Neural cell (in vitro differentiated cells): ENCODE data around the gene SLC31A2. TPM values are rescaled to one million over a fixed set of nuclear protein-coding genes. Genes with fewer than 3 reads are reported as not detected.
"Not testable (repeated sequence)": the region's sequence is repeated elsewhere in the genome, so short reads cannot be mapped to it uniquely, and the experiment has no call there.

Experiments
- H2AFZ ChIP-seq: fragments of 200-600, 300-800 bp; sonication (generic), shearing (Covaris generic); 2 replicates; pipeline ENCODE4 v1.6.0; 2014; ENCODE audit warnings: low read depth, mild to moderate bottlenecking, antibody characterized with exemption, low read length, moderate library complexity
- H3F3A ChIP-seq: fragments of 200-600 bp; shearing (Covaris generic); 2 replicates; pipeline ENCODE4 v1.6.1; 2016; ENCODE audit warnings: mild to moderate bottlenecking, moderate library complexity, mixed read lengths, antibody characterized with exemption, low read length; ENCODE audit not compliant: insufficient read depth, poor library complexity, severe bottlenecking
- H3K27ac ChIP-seq: fragments of 200-600, 300-800 bp; sonication (generic), shearing (Covaris generic); 2 replicates; pipeline ENCODE4 v1.5.1; 2014; ENCODE audit warnings: mild to moderate bottlenecking, low read length, moderate library complexity
- H3K27me3 ChIP-seq: fragments of 300-800, 200-600 bp; sonication (generic), shearing (Covaris generic); 2 replicates; pipeline ENCODE4 v1.6.0; 2014; ENCODE audit warnings: mild to moderate bottlenecking, low read depth, low read length, moderate library complexity; ENCODE audit not compliant: insufficient read depth
- H3K36me3 ChIP-seq: fragments of 300-800, 200-600 bp; sonication (generic), shearing (Covaris generic); 2 replicates; pipeline ENCODE4 v1.5.1; 2014; ENCODE audit warnings: mild to moderate bottlenecking, antibody characterized with exemption, low read length, moderate library complexity; ENCODE audit not compliant: insufficient read depth
- H3K4me2 ChIP-seq: fragments of 300-800, 200-600 bp; sonication (generic), shearing (Covaris generic); 2 replicates; pipeline ENCODE4 v1.6.0; 2014; ENCODE audit warnings: mild to moderate bottlenecking, low read length
- H3K4me3 ChIP-seq: fragments of 300-800, 200-600 bp; sonication (generic), shearing (Covaris generic); 2 replicates; pipeline ENCODE4 v1.5.1; 2014; ENCODE audit warnings: mild to moderate bottlenecking, low read length, moderate library complexity
- H3K79me2 ChIP-seq: fragments of 200-600 bp; shearing (Covaris generic); replicated peaks from 2 replicates; pipeline ENCODE4 v1.6.0; 2014; ENCODE audit warnings: mild to moderate bottlenecking, low read length, moderate library complexity; ENCODE audit not compliant: insufficient read depth
- H3K9ac ChIP-seq: fragments of 300-800, 200-600 bp; sonication (generic), shearing (Covaris generic); 2 replicates; pipeline ENCODE4 v1.6.1; 2016; ENCODE audit warnings: mild to moderate bottlenecking, low read length, mixed read lengths
- H3K9me2 ChIP-seq: fragments of 200-600 bp; shearing (Covaris generic); 2 replicates; pipeline ENCODE4 v1.6.1; 2016; ENCODE audit warnings: mild to moderate bottlenecking, low read length, mixed read lengths; ENCODE audit not compliant: insufficient read depth
- H3K9me3 ChIP-seq: fragments of 200-600, 300-800 bp; sonication (generic), shearing (Covaris generic); 2 replicates; pipeline ENCODE4 v1.6.1; 2016; ENCODE audit warnings: mild to moderate bottlenecking, mixed run types, low read length, moderate library complexity, mixed read lengths
- H4K20me1 ChIP-seq: fragments of 200-600 bp; shearing (Covaris generic); 2 replicates; pipeline ENCODE4 v1.6.1; 2016; ENCODE audit warnings: mild to moderate bottlenecking, mixed run types; ENCODE audit not compliant: insufficient read depth
- EP300 ChIP-seq: fragments of 450-650 bp; conservative IDR thresholded peaks from 2 replicates; pipeline ENCODE4 v1.6.1; 2014; ENCODE audit warnings: antibody characterized with exemption, mild to moderate bottlenecking, moderate library complexity; ENCODE audit not compliant: poor library complexity, severe bottlenecking
- EZH2 ChIP-seq: fragments of 200-600, 300-800 bp; shearing (Covaris generic), sonication (generic); IDR thresholded peaks from 2 replicates; pipeline ENCODE4 v1.6.1; 2014; ENCODE audit warnings: antibody characterized with exemption, low read length, borderline replicate concordance, mild to moderate bottlenecking; ENCODE audit not compliant: insufficient read depth, poor library complexity, severe bottlenecking
- POLR2AphosphoS5 ChIP-seq: IDR thresholded peaks from 2 replicates; pipeline ENCODE4 v1.6.1; 2012
- RAD21 ChIP-seq: fragments of 450-650 bp; conservative IDR thresholded peaks from 2 replicates; pipeline ENCODE4 v1.6.1; 2014; ENCODE audit warnings: antibody characterized with exemption, mild to moderate bottlenecking, moderate library complexity
- REST ChIP-seq: IDR thresholded peaks from 2 replicates; pipeline ENCODE4 v1.6.1; 2012; ENCODE audit warnings: borderline replicate concordance
- SMC3 ChIP-seq: fragments of 450-650 bp; conservative IDR thresholded peaks from 2 replicates; pipeline ENCODE4 v1.6.1; 2014; ENCODE audit warnings: antibody characterized with exemption, mild to moderate bottlenecking, moderate library complexity; ENCODE audit not compliant: poor library complexity
- TAF1 ChIP-seq: IDR thresholded peaks from 2 replicates; pipeline ENCODE4 v1.6.1; 2012; ENCODE audit warnings: low read depth
- polyA plus RNA-seq: library from polyadenylated mRNA; depleted of rRNA; stranded (reverse); fragments of >200 nt; gene quantifications from 2 replicates; pipeline ENCODE4 v1.2.3, GENCODE V29; 2014

The SLC31A2 gene
- polyA plus RNA-seq, 1 donor from 2014 or later, result 4.1 TPM

DNA sequence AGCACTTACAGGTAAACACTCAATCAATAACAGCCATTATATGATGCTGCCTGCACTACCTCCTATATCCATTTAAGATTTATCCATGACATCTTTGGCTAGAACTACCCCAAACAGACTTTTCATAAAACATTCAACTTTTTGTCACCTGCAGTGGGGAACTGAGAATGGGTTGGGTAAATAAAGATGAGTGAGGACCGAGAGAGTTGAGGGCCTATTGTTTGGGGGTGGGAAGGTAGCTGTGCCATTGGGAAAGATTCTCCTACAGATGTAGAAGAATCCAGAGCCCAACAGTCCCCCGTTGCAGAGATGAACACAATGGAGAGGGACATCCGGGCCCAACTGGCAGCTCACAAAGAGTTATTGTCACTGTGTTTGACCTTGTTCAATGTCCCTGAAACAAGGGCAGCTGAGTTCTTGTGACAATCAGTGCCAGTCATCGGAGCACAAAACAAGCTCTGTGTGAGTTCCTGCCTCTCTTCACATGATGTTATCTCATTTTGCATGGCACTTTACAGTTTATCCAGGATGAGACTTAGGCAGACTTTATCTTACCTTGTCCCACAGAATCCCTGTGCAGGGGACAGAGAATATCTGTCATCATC is 11.5 kb upstream of the SLC31A2 start:
- no peaks in the 10 kb centered on the region for H4K20me1 ChIP-seq
- no peak overlapping the region for H2AFZ ChIP-seq
- no peaks in the 10 kb centered on the region for H3K79me2 ChIP-seq
- no peaks in the 10 kb centered on the region for H3K9me2 ChIP-seq
- no peak overlapping the region for H3K9ac ChIP-seq
- no peaks in the 10 kb centered on the region for H3K9me3 ChIP-seq
- H3K4me2 ChIP-seq, result no peak overlapping the region
- no peaks in the 10 kb centered on the region for H3F3A ChIP-seq
- no peak overlapping the region for H3K27ac ChIP-seq
- TF ChIP-seq SMC3 (no peak), TAF1 (no peak), RAD21 (no peak), EZH2 (no peak), REST (no peak)
- no peaks in the 10 kb centered on the region for H3K36me3 ChIP-seq
- H3K27me3 ChIP-seq, result peaks cover 2% of the 10 kb centered on the region
- H3K4me3 ChIP-seq, result no peak overlapping the region

DNA sequence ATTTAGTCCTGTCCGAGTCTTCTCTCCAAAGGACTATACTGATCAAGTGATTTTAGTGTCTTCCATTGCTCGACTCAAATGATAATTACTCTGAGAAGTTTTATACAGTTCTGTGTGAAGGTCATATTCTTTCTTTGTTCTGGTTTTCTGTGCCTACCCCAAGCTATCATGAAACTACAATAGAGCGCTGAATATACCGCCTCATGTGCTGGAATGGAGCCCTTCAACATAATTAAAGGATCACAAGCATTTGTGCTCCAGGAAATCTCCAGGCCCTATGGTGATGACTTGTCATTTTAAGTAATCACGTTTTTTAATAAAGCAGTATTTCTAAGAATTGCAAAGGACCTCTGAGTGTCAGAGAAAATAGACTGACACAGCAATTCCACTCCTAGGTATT is 10.9 kb upstream of the SLC31A2 start:
- no peak overlapping the region for H2AFZ ChIP-seq
- H3K9me3 ChIP-seq, result no peaks in the 10 kb centered on the region
- no peaks in the 10 kb centered on the region for H3F3A ChIP-seq
- no peak overlapping the region for H3K4me2 ChIP-seq
- peaks cover 2% of the 10 kb centered on the region for H3K27me3 ChIP-seq
- no peaks in the 10 kb centered on the region for H3K36me3 ChIP-seq
- no peak for TF ChIP-seq RAD21
- TF ChIP-seq POLR2AphosphoS5, result no peak
- TF ChIP-seq EP300, result no peak
- no peak for TF ChIP-seq SMC3
- no peak overlapping the region for H3K9ac ChIP-seq
- H3K4me3 ChIP-seq, result no peak overlapping the region
- no peaks in the 10 kb centered on the region for H3K79me2 ChIP-seq
- H4K20me1 ChIP-seq, result no peaks in the 10 kb centered on the region
- H3K27ac ChIP-seq, result no peak overlapping the region
- H3K9me2 ChIP-seq, result no peaks in the 10 kb centered on the region

- H3K36me3 ChIP-seq, H3K9me2 ChIP-seq, H3K4me2 ChIP-seq, H3K4me3 ChIP-seq, H3K27ac ChIP-seq, H3K9ac ChIP-seq, H3K9me3 ChIP-seq, H3F3A ChIP-seq, H3K27me3 ChIP-seq, H3K79me2 ChIP-seq, H2AFZ ChIP-seq, H4K20me1 ChIP-seq: not testable (repeated sequence)
These were observed 9.9 kb upstream of the SLC31A2 start for GRCh38 chr9:113140896-113141295.
